ENCODE data around the gene CDK14.

The CDK14 gene

DNA sequence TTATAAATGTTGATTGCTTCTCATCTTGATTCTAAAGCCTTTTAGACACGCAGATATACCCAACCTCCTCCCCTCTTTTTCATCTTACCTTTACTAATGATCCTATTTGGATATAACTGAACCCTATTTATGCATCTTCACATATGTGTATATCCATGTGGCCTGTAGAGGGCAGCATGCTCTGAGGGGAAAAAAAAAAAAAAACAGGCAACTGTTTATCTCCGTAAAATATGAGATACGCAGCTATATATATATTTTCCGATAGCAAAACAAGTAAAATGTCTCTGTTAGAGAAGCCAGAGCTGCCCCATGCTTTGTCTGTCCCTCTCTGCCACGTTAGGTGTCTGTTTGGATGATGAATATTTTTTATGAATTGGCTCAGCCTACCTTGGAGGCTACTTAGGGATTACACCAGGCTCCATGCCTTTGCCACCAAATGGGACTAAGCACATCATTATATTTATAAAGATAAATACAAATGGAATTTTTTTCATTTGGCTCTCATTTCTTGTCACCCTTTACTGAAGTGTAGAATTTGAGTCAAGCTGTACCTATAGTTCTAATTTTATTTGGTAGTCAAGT, 493.4 kb downstream of the CDK14 start:
- no peak overlapping the region for H2AFZ ChIP-seq (ENCODE audit: low read length)
- no peak overlapping the region for H3K4me3 ChIP-seq (ENCODE audit: low read depth, low read length, poor library complexity, severe bottlenecking)
- no peaks in the 10 kb centered on the region for H3K4me1 ChIP-seq (ENCODE audit: insufficient read depth, low read length, severe bottlenecking)
- H3K79me2 ChIP-seq (ENCODE audit: insufficient read depth, low read length), result no peaks in the 10 kb centered on the region
- H3K9me3 ChIP-seq (ENCODE audit: low read length), result no peaks in the 10 kb centered on the region
- H3K27me3 ChIP-seq (ENCODE audit: insufficient read depth, low read length), result no peaks in the 10 kb centered on the region
- H3K27ac ChIP-seq (ENCODE audit: low read depth, low read length, poor library complexity, severe bottlenecking), result no peak overlapping the region
- H3K9ac ChIP-seq (ENCODE audit: low read length), result no peak overlapping the region
- H3F3A ChIP-seq (ENCODE audit: insufficient read depth, low read length), result 0 out of 2 replicates have a peak, but pooled peaks cover 4% of the 10 kb centered on the region
- no peak for TF ChIP-seq EZH2 (IDR thresholded peaks at IDR 0.05; ENCODE audit: borderline replicate concordance, low read length)
- TF ChIP-seq, protein P1, sequence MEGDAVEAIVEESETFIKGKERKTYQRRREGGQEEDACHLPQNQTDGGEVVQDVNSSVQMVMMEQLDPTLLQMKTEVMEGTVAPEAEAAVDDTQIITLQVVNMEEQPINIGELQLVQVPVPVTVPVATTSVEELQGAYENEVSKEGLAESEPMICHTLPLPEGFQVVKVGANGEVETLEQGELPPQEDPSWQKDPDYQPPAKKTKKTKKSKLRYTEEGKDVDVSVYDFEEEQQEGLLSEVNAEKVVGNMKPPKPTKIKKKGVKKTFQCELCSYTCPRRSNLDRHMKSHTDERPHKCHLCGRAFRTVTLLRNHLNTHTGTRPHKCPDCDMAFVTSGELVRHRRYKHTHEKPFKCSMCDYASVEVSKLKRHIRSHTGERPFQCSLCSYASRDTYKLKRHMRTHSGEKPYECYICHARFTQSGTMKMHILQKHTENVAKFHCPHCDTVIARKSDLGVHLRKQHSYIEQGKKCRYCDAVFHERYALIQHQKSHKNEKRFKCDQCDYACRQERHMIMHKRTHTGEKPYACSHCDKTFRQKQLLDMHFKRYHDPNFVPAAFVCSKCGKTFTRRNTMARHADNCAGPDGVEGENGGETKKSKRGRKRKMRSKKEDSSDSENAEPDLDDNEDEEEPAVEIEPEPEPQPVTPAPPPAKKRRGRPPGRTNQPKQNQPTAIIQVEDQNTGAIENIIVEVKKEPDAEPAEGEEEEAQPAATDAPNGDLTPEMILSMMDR (IDR thresholded peaks at IDR 0.05; ENCODE audit: low read length), result peak; percentile 97
- no peak overlapping the region; the same call in 1 of the 2 replicates for H3K4me2 ChIP-seq (ENCODE audit: low read length)
- no peaks in the 10 kb centered on the region for H4K20me1 ChIP-seq (ENCODE audit: insufficient read depth, low read length)
- H3K36me3 ChIP-seq (ENCODE audit: insufficient read depth, low read length), result peaks cover 13% of the 10 kb centered on the region; the same call in 1 of the 2 replicates
- H3K9me2 ChIP-seq (ENCODE audit: low read depth, low read length), result no peaks in the 10 kb centered on the region

DNA sequence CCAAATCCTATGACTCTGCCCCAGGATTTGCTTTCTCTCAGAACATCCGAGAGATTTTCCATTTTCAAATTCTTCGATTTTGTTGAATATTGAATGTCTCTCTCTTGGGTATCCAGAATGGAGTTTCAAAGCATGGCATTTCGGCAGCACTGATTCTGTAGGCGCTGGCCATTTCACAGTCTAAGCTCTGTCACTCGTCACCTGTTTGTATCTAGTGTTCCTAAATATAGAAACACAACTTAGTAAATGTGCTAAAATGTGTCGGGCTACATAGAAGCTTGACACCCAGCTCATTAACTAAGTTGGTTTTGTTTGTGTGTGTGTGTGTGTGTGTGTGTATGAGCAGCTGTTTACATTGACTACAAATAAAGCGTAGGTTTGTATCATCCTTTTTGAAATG, 494.6 kb downstream of the CDK14 start:
- Histone ChIP-seq H2AFZ (ENCODE audit: low read length) (no peak overlapping the region), H3K4me3 (ENCODE audit: low read depth, low read length, poor library complexity, severe bottlenecking) (no peak overlapping the region), H3F3A (ENCODE audit: insufficient read depth, low read length) (0 out of 2 replicates have a peak, but pooled peaks cover 4% of the 10 kb centered on the region), H3K4me1 (ENCODE audit: insufficient read depth, low read length, severe bottlenecking) (no peaks in the 10 kb centered on the region), H3K27ac (ENCODE audit: low read depth, low read length, poor library complexity, severe bottlenecking) (no peak overlapping the region), H3K79me2 (ENCODE audit: insufficient read depth, low read length) (no peaks in the 10 kb centered on the region), H3K4me2 (ENCODE audit: low read length) (no peak overlapping the region), H3K27me3 (ENCODE audit: insufficient read depth, low read length) (no peaks in the 10 kb centered on the region), H3K36me3 (ENCODE audit: insufficient read depth, low read length) (peaks cover 16% of the 10 kb centered on the region; the same call in 1 of the 2 replicates), H3K9ac (ENCODE audit: low read length) (no peak overlapping the region), H3K9me3 (ENCODE audit: low read length) (no peaks in the 10 kb centered on the region), H3K9me2 (ENCODE audit: low read depth, low read length) (no peaks in the 10 kb centered on the region), H4K20me1 (ENCODE audit: insufficient read depth, low read length) (no peaks in the 10 kb centered on the region)
- TF ChIP-seq, protein P1 (IDR thresholded peaks at IDR 0.05; ENCODE audit: low read length), result no peak
- no peak for TF ChIP-seq EZH2 (IDR thresholded peaks at IDR 0.05; ENCODE audit: borderline replicate concordance, low read length)

DNA sequence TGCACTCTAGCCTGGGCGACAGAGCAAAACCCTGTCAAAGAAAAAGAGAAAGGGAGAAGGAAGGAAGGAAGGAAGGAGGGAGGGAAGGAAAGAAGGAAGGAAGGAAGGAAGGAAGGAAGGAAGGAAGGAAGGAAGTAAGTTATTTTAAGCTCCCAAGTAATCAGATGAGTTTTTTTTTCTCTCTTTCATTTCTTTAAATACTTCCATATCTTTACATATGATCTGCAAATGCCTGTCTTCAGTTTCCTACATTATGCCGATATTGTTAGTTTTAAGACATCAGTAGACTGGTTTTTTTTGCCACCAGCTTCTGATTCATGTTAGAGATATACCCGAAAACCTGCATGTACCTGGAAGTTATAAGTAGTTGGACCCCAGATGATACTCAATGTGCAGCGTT, 495.5 kb downstream of the CDK14 start:
- H3K4me2 ChIP-seq (ENCODE audit: low read length), result no peak overlapping the region
- H3K27me3 ChIP-seq (ENCODE audit: insufficient read depth, low read length), result no peaks in the 10 kb centered on the region
- TF ChIP-seq EZH2 (IDR thresholded peaks at IDR 0.05; ENCODE audit: borderline replicate concordance, low read length), result no peak
- TF ChIP-seq, protein P1 (IDR thresholded peaks at IDR 0.05; ENCODE audit: low read length), result no peak

More for the DNA sequence above, 495.5 kb downstream of the CDK14 start:
- Histone ChIP-seq H3K9me2 (ENCODE audit: low read depth, low read length) (no peaks in the 10 kb centered on the region), H3K9me3 (ENCODE audit: low read length) (no peaks in the 10 kb centered on the region), H3K4me1 (ENCODE audit: insufficient read depth, low read length, severe bottlenecking) (no peaks in the 10 kb centered on the region), H3K79me2 (ENCODE audit: insufficient read depth, low read length) (no peaks in the 10 kb centered on the region), H3F3A (ENCODE audit: insufficient read depth, low read length) (0 out of 2 replicates have a peak, but pooled peaks cover 4% of the 10 kb centered on the region), H3K36me3 (ENCODE audit: insufficient read depth, low read length) (peaks cover 18% of the 10 kb centered on the region; the same call in 1 of the 2 replicates), H2AFZ (ENCODE audit: low read length) (no peak overlapping the region), H4K20me1 (ENCODE audit: insufficient read depth, low read length) (no peaks in the 10 kb centered on the region), H3K4me3 (ENCODE audit: low read depth, low read length, poor library complexity, severe bottlenecking) (no peak overlapping the region), H3K9ac (ENCODE audit: low read length) (no peak overlapping the region), H3K27ac (ENCODE audit: low read depth, low read length, poor library complexity, severe bottlenecking) (no peak overlapping the region)
